NOMO-1 treated with dmso at 0.1 percent for 144 hours (cell line): ENCODE results near the gene ZFYVE26.

Experiments used
- DNase-seq: peaks from one replicate; lab custom pipeline; 2025; ENCODE audit not compliant: unreplicated experiment; lab: John Stamatoyannopoulos, UW

Gene ZFYVE26

DNA sequence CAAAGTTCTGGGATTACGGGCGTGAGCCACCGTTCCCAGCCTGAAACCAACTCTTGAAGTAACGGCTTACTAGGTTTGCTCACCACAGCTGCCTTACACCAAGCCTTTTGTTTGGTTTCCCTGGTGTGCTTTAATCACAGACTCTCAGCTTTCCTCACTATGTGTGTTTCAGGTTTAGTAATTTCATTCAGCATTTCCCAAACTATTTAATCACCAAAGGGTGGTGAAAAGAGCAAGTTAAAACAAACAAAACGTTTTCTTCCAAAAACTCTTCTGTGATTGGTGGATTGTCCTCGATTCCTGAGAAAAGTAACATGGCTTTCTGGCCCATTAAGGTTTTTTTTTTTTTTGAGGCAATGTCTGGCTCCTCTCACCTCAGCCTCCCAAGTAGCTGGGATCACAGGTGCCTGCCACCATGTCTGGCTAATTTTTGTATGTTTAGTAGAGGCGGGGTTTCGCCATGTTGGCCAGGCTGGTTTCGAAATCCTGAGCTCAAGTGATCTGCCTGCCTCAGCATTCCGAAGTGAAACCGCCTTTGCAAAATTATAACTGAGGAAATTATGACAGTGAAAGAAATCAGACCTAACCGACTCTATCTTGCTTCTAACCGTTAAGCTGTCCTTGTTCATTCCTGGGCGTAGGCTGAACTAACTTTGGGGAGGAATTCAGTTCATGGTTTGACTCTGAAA, 1.5 kb upstream of the ZFYVE26 start:
- DNase-seq = peak; percentile 28

DNA sequence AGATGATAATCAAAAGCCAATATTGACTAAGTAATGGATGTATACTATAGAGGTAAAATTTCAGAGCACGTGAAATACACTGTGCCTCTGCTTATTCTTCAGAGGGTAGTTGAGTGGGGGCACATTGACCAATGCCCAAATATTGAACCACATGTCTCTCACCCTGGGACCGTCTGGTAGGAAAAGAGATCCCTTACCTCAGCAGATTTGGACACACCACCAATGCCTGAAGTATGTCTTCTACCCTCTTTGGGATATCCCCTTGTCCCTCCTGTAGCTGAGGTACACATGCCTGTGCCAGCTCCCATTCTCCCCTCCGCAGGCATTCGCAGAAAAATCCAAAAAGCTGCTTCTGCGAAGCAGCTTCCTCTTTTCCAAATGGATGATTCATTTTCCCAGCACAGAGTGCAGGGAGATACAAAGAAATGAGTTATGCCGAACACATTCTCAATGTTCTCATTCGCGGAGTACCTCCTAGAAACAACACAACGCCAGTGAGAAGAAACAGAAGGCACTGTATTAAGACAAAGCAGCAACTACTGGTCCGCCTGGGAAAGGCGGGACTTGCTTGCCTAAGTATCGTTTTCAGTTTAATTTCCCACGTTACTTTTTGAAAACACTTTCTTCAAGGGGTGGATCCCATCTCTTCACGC, 691 bp downstream of the ZFYVE26 start:
- DNase-seq = no peak

DNA sequence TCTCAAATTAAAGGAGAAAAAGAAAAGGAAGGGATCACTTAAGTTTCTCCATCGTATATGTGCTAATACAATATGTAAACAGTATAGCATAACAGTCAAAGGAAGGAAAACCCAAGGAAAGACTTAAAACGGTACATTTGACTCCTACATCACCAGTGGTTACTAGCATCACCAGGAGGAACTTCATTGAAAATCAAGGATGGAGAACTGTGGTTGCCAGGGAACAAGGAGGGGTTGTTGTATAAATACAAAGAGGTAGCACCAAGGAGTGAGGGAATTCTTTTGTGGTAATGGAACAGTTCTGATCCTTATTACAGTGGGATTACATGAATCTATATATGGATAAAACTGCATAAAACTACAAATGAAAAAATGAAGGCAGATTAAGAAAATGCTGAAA, 1.6 kb downstream of the ZFYVE26 start:
- DNase-seq = no peak

DNA sequence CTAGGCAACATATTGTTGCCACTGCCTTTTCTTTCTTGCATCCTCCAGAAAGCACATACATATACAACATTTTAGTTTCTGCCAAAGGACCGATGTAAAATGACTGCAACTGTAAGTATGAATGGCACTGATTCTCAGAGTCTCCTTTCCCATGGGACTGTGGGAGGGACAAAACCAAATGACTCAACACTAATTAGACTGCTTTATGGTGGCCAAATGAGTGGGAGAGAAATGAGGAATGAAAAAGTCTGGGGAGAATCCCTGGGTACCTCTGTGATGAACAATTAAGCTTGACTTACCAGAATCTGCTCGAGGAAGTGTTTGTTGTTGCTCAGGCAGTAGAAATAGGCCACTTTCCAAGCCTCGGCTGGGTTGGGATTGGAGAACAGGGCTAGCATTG, 10.1 kb downstream of the ZFYVE26 start:
- DNase-seq = no peak

DNA sequence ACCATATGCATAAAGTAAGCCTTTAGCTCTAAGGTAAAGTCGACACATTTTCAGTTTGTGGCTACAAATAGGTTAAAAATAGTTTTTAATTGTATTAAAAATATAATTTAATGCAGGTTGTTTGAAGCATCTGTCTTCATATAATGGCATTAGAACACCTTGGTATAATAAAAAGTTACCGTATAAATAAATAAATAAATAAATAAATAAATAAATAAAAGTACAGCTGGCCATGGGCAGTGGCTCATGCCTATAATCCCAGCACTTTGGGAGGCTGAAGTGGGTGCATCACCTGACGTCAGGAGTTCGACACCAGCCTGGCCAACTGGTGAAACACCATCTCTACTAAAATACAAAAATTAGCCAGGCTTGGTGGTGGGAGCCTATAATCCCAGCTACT, 15.6 kb downstream of the ZFYVE26 start:
- no peak for DNase-seq

DNA sequence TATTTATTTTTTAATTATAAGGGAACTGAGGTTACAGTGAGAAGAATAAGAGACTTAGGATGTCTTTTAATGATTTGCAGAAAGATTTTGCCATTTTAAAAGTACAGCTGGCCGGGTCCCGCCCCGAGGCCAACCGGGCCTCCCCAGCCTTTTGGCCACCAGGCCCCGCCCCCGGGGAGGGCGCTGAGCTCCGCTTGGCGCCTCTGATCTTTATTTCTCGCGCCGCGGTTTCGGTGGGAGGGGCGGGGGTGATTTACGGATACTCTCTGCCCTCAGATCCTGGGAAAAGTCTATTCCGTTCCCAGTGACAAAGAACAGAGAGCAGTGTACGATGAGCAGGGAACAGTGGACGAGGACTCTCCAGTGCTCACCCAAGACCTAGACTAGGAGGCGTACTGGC, 17.7 kb downstream of the ZFYVE26 start:
- DNase-seq = no peak

DNA sequence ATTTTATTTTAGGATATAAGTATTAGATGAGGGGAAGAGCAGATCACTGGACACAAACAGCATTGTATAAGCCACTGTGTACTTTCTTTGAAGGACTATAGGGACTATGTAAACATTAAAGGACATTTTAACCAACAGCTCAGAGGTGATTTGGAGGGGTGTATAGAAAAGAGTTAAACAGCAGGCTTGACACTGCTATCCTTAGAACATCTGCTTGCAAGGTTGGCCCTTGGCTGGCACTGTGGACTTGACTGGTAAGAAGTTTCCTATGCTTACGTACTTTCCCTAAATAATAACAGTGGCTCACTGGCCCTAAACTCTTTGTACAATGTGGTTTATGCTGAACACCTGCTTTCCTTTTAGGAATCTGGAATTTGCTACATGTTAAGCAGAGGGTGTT, 28.7 kb downstream of the ZFYVE26 start:
- DNase-seq = no peak

DNA sequence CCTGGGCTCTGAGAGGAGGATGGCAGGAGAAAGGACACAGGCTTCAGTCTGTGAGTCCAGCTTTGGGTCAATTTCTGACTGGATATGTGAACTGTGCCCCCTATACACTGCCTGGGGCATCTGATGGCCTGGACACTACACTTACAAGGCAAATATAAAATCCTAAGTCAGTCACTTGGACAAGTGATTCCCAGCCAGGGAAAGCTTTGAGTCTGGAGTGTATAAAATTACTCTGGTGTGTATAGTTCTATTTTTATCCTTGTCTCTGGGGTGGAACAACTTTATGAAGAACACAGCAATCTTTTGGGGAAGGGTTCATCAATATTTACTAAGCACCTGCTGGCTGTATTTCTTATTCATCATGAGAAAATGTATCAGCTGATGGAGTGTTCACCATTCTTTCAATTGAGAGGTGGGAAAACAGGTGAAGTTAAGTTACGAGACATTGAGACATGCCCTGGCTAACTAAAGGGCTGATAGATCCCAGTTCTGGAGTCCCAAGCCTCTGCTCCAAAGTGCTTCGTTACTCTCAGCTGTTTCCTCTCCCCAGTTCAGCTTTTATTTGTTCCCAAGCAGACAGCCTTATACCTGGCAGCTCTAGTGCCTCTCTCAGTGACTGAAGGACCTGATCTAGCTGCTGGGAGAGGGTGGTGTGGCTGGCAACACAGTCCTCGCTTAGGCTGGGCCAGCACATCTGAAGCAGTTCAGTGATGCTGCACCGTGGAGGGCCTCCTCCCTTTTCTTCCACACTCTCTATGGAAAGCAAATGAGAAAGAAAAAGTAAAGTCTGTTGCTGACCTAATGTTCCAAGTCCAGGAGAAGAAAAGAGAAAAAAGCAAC, 30.9 kb downstream of the ZFYVE26 start:
- no peak for DNase-seq

DNA sequence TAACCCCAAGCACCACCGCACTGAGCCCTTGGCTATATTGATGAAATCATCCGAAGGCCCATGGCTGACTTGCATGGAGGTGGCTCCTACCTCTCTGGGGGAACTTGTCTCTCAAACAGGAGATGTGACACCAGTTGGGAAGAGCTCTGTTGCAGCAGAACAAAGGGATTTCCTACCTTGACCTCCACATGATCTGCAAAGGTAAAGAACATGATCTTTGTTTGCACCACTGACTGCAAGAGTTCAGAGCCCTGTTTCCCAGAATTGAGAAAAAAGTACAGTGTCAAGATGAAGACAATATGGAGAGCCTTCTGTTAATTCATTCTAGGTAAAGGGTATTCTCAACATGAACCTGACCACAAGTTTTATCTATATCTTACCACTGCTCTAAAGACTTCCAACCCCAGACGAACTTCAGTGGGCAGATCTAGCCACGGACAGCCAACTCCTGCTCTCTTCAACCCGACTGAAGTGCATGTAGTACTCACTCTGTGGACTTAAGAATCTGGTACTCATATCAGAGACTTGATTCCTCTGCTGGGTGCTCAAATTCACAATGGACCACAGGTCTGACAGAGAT, 32.1 kb downstream of the ZFYVE26 start:
- no peak for DNase-seq

DNA sequence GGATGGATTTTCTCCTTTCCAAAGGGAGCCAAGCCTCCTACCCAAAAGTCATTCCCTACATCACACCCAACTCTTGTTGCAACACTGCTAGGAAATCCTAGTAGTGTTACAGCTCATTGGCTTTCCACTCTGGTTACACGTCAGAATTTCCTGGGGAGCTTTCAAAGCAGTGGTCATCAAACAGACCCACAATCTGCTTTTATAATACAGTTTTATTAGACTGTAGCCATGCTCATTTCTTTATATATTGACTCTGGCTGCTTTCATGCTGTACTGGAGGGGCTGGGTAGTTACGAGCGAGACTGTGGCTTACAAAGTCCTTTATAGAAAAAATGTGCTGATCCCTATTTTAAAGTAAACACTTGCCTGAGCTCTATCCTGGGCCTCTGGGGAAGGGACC, 34.3 kb downstream of the ZFYVE26 start:
- DNase-seq = no peak

DNA sequence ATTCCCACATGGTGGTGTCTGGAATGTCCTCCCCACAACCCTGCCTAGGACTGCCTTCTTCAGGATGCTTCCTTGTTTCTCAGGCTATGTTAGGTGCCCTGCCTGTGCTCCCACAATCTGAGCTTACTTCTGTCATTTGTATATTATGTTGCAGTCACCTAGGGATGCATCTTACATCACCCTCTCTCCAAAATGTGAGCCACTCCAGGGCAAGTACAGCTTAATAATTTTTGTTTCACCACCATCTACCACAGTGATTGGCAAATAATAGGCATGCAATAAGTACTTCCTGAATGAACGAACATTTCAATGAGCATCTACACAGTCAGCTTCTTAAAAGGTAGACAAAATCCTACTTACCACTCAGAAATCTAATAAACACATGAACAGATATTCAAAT, 37.6 kb downstream of the ZFYVE26 start:
- peak; percentile 1 for DNase-seq

DNA sequence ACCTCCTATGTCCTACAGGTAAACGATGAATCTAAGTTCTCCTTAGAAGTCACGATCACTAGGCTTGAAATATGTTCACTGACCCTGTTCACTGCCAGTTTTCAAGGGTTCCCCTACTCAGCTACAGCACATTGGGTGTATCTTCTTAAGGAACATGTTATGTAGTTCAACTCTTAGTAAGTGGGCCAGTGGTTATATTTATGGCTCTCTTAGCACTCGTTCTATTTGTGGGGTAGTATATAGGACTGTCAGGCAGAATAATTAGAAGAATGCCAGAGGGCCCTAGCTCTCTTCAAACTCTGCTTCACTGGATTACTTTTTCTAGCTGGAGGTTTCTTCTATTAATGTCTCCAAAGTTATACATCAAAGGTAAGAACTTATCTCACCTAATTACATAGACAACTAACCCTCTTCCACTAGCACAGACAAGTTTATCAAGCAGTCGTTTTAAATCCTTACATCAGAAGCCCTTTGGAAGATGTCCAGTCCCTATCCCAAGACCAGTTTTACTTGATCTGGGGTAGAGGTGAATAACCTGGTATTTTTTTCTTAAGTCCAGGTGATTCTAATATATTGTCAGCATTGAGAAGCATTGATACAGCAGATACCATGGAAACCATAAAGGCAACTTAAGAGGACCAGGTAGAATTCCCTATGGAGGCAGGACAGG, 39.6 kb downstream of the ZFYVE26 start:
- no peak for DNase-seq

DNA sequence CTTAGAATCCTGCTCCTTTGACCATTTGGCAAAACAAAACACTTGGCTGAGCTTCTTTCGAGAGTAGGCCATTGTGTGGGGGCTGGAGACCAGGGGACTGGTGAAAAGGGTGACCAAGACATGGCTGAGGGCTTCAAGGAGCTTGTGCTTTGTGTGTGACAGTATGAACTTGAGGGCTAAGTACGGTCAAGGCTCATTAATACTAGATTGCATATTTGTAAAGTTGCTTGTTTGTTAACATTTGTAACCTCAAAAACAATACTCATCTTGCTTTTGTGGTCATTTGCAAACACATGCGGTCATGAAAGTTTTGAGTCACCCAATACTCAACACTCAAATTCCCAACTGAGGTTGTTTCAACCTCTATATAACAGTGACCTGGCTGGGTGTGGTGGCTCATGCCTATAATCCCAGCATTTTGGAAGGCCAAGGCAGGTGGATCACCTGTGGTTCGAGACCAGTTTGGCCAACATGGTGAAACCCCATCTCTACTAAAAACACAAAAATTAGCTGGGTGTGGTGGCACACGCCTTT, 42.5 kb downstream of the ZFYVE26 start:
- no peak for DNase-seq

DNA sequence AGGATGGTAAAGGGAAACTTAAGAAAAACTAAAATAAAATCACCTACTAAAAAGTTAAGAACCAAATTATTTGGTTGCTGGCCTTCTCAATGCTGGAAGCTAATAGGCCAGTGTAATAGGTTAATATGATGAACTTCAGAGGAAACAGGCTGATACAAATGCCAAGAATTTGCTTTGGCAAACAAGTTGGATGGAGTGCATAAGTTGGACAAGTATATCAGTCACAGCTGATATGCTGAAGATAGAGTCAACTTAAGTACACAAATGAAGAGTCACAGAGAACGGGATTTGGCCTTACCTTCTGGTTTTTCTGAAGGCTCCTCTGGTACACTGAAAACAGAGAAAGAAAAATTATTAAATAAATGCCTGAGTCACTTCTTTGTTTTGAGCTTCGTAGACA, 48.2 kb downstream of the ZFYVE26 start:
- no peak for DNase-seq

DNA sequence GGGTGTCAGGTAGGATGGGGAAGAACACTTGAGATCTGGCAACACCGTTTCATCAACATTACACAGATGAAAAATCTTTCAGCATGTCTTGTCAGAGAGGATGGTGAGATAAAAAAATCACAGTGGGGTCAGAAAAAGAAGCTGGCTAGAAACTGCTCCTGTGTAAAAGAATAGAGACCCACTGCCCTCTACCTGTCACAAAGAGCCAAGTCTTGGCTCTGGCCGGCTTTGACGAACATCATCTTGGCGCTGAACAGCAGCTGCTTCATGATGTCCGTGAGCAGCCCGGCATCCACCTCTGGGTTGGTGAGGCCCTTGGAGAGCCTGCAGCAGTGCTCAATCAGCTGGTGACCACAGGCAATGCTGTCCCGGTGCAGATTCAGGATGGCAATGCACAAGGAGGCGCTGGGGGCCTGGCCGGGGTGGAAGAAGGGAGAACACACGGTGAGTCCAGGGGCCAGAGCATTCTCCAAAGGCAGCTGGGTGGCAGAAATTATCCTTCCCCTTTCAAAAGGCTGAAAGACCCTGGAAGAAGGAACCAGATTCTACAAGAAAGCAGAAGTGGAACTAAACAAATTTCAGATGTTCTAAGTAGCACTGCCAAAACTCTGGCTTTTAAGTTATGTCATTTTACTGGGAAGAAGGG, 50.2 kb downstream of the ZFYVE26 start:
- DNase-seq = peak; percentile 79

DNA sequence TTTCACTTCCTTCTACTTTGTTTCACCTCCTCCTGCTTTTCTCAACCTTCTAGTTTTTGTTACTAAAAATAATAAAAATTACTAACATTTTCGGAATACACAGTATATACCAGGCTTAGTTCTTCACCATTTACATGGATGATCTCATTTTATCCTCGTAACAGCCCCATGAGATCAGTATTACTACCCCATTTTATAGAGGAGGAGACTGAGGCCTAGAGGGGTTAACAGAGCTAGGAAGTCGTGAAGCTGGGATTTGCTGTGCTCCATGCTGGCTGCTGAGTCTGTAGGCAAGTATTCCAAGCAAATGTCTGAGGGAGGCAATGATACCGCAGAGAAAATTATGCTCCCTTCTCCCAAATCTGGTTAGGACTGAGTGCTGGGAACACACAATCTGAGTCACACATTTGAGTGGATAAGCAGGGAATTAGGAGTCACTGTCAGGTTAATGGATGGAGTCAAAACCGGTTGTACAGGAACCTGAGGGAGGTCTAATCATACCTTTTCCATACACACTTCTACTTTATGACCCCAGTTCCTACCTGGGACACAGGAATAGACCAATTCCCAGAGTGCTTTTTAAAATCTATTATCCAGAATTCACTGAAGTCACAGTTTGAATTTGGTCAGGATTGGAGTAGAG, 51.1 kb downstream of the ZFYVE26 start:
- DNase-seq = no peak

DNA sequence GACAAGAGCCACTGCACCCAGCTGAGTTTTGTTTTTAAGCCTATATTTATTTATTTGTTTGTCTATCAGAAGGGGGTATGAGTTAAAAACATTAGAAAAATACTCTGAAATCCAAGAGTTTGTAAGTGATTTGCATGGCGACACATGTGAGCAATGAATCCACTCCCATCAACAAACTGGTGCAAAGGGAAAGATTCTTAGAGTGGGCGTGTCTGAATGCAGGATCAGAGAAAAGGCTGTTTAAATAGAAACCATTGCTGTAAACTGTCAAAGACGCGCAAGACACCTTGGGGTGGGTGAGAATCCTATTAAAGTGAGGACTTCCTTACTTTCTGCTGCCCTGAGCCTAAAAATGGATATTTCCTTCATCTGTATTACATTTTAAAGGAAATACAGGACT, 51.9 kb downstream of the ZFYVE26 start:
- DNase-seq = no peak

DNA sequence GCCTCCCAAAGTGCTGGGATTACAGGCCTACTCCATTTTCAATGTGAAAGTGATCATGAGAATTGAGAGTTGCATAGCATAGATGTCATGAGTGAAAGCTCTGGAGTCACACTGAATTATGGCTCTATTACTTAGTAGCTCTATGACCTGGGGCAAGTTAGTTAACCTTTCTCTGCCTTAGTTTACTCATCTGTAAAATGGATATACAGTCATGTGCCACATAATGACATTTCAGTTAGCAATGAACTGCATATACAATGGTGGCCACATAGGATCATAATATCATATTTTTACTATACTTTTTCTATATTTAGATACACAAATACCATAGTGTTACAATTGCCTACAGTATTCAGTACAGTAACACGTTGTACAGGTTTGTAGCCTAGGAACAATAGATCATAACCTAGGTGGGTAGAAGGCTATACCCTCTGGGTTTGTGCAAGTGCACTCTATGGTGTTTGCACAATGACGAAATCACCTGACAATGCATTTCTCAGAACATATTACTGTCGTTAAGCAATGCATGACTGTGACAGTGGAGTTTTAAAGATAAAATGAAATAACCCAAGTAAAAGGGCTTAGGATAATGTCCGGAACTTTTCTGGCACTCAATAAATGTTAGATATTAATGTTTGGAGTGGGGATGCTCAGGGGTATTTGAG, 53.1 kb downstream of the ZFYVE26 start:
- no peak for DNase-seq

DNA sequence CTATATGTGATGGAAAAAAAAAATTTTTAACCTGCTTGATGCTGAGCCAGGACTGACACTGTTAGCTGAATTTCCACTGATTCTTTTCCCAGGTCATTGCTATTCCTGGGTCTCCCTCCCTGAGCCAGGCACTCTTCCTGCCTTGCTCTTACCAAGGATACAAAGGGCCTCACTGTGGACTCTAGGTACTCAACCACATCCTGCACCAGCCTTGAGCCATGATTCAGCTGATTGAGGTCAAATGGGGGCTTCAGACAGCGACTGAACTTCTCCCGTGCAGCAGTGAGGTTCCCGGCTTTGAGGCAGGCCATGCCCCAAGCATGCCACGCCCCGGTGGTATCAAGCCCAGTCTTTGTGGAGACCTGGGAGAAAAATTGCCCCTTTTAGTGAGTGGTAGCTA, 54.3 kb downstream of the ZFYVE26 start:
- no peak for DNase-seq
